HL-60 (cell line): Measurements from ENCODE around the gene LRP1B.

Experiments
- DNase-seq, 2 experiments: peaks; one replicate each; pipeline ENCODE4 v3.0.0-alpha.2; 2010 to 2020; ENCODE audit warnings: low read depth in 1 of 2, low spot score in 1 of 2
- H3K27ac ChIP-seq: fragments of 250-450 bp; sonication (Bioruptor Pico); replicated peaks from 2 replicates; pipeline ENCODE4 v1.5.1; 2020; ENCODE audit warnings: mild to moderate bottlenecking, moderate library complexity
- H3K27me3 ChIP-seq: fragments of 250-450 bp; sonication (Bioruptor Pico); 2 replicates; pipeline ENCODE4 v1.5.1; 2021; ENCODE audit warnings: mild to moderate bottlenecking, moderate library complexity; ENCODE audit not compliant: insufficient read depth, poor library complexity, severe bottlenecking
- H3K4me3 ChIP-seq: replicated peaks from 2 replicates; pipeline ENCODE4 v1.5.1; 2011; ENCODE audit warnings: mild to moderate bottlenecking, control low read depth, low read length; ENCODE audit not compliant: insufficient read depth
- GABPA ChIP-seq: IDR thresholded peaks from 2 replicates; pipeline ENCODE4 v1.6.1; 2012; ENCODE audit warnings: low read depth
- POLR2AphosphoS5 ChIP-seq: IDR thresholded peaks from 2 replicates; pipeline ENCODE4 v1.6.1; 2012; ENCODE audit warnings: low read depth
- REST ChIP-seq: IDR thresholded peaks from 2 replicates; pipeline ENCODE4 v1.6.1; 2012; ENCODE audit warnings: low read depth; ENCODE audit not compliant: insufficient replicate concordance
- SPI1 ChIP-seq: IDR thresholded peaks from 2 replicates; pipeline ENCODE4 v1.6.1; 2012; ENCODE audit warnings: low read depth, mild to moderate bottlenecking, borderline replicate concordance
- TF ChIP-seq, protein P1 (sequence below): IDR thresholded peaks from one replicate; pipeline ENCODE4 v1.5.1; 2011; ENCODE audit warnings: low read length, control low read depth, inconsistent platforms; ENCODE audit not compliant: insufficient read depth

LRP1B gene

GRCh38 chr2:141814150-141814549 is 316.7 kb downstream of the LRP1B start:
- TF ChIP-seq REST (no peak), POLR2AphosphoS5 (no peak), GABPA (no peak), SPI1 (no peak)
- TF ChIP-seq, protein P1, sequence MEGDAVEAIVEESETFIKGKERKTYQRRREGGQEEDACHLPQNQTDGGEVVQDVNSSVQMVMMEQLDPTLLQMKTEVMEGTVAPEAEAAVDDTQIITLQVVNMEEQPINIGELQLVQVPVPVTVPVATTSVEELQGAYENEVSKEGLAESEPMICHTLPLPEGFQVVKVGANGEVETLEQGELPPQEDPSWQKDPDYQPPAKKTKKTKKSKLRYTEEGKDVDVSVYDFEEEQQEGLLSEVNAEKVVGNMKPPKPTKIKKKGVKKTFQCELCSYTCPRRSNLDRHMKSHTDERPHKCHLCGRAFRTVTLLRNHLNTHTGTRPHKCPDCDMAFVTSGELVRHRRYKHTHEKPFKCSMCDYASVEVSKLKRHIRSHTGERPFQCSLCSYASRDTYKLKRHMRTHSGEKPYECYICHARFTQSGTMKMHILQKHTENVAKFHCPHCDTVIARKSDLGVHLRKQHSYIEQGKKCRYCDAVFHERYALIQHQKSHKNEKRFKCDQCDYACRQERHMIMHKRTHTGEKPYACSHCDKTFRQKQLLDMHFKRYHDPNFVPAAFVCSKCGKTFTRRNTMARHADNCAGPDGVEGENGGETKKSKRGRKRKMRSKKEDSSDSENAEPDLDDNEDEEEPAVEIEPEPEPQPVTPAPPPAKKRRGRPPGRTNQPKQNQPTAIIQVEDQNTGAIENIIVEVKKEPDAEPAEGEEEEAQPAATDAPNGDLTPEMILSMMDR, result no peak
- Histone ChIP-seq H3K4me3 (no peak overlapping the region), H3K27ac (no peak overlapping the region), H3K27me3 (no peaks in the 10 kb centered on the region)
- no peak for DNase-seq

DNA sequence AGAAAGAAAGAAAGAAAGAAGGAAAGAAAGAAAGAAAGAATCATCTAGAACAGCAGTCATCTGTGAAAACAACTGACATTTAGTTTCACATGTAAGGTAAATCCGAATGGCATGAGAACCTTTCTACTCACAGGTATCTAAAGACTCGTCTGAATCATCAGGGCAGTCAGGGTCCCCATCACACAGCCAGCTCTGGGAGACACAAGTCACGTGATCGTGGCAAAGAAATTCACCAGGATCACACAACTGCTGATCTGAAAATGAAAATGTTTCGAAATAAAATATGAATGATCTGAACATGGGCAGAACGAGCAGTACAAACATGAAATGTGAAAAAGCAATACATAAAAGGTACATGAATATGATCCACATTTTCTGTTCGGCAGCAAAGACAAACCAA is 320.7 kb downstream of the LRP1B start:
- Histone ChIP-seq H3K4me3 (no peak overlapping the region), H3K27ac (no peak overlapping the region), H3K27me3 (no peaks in the 10 kb centered on the region)
- no peak for DNase-seq
- TF ChIP-seq REST, result no peak
- TF ChIP-seq, protein P1, result no peak
- TF ChIP-seq POLR2AphosphoS5, result no peak
- no peak for TF ChIP-seq SPI1
- no peak for TF ChIP-seq GABPA

GRCh38 chr2:141806090-141806489 is 324.7 kb downstream of the LRP1B start:
- no peak overlapping the region for H3K27ac ChIP-seq
- H3K27me3 ChIP-seq, result no peaks in the 10 kb centered on the region
- no peak overlapping the region for H3K4me3 ChIP-seq
- TF ChIP-seq REST, result no peak
- TF ChIP-seq, protein P1, result no peak
- TF ChIP-seq POLR2AphosphoS5, result no peak
- no peak for TF ChIP-seq SPI1
- no peak for TF ChIP-seq GABPA
- no peak for DNase-seq
